Naive thymus-derived CD4-positive, alpha-beta T cell (primary cell): ENCODE data around the gene STXBP2. TPM values are rescaled to one million over a fixed set of nuclear protein-coding genes. Genes with fewer than 3 reads are reported as not detected.

ENCODE experiments used
- ATAC-seq: fragments of 150-1000 bp; cut with Tn5 transposase; 2 replicates; pipeline ENCODE4 v1.10.0; 2021; ENCODE audit warnings: mild to moderate bottlenecking, moderate library complexity
- CTCF ChIA-PET: fragments of 350-600 bp; sonication (Branson Sonifier 250); formaldehyde crosslinking; loops from one replicate; lab custom pipeline; 2021; ENCODE audit warnings: antibody characterized with exemption; lab: Charles Lee
- POLR2A ChIA-PET: fragments of 350-600 bp; sonication (Branson Sonifier 250); formaldehyde crosslinking; loops from one replicate; lab custom pipeline; 2021; ENCODE audit warnings: antibody characterized with exemption, inconsistent platforms; lab: Charles Lee
- DNase-seq, 9 donors: peaks; one replicate each; pipeline versions ENCODE4 v3.0.0 to v3.0.0-alpha.2; 2020 to 2022; ENCODE audit warnings: mixed read lengths in 1 of 9
- H3K27ac ChIP-seq: one replicate; pipeline ENCODE4 v1.7.0; 2013; ENCODE audit warnings: mild to moderate bottlenecking, low read depth, low read length, moderate library complexity
- H3K27me3 ChIP-seq, 2 donors: one replicate each; pipeline ENCODE4 v1.7.0; 2013; ENCODE audit warnings: low read length in 2 of 2, mild to moderate bottlenecking in 2 of 2, moderate library complexity in 2 of 2; ENCODE audit not compliant: control insufficient read depth in 2 of 2, insufficient read depth in 2 of 2
- H3K36me3 ChIP-seq, 3 experiments: 1 replicate in 2 of 3; 2 replicates in 1 of 3; pipeline ENCODE4 v1.7.0; 2013; ENCODE audit warnings: low read length in 3 of 3, mild to moderate bottlenecking in 3 of 3, moderate library complexity in 1 of 3; ENCODE audit not compliant: insufficient read depth in 3 of 3, control insufficient read depth in 2 of 3
- H3K4me1 ChIP-seq, 2 donors: one replicate each; pipeline ENCODE4 v1.7.0; 2013; ENCODE audit warnings: low read length in 2 of 2, mild to moderate bottlenecking in 2 of 2, moderate library complexity in 1 of 2; ENCODE audit not compliant: control insufficient read depth in 2 of 2, insufficient read depth in 2 of 2
- H3K4me3 ChIP-seq: 2 replicates; pipeline ENCODE4 v1.7.0; 2013; ENCODE audit warnings: mild to moderate bottlenecking, low read length
- H3K9me3 ChIP-seq, 3 experiments: 1 replicate in 2 of 3; 2 replicates in 1 of 3; pipeline ENCODE4 v1.7.0; 2013; ENCODE audit warnings: low read length in 3 of 3; ENCODE audit not compliant: control insufficient read depth in 2 of 3
- H3K27ac Mint-ChIP-seq, 9 donors: one replicate each; pipeline ENCODE4 v1.8.0; 2020 to 2022; ENCODE audit warnings: mixed read lengths in 9 of 9, mild to moderate bottlenecking in 8 of 9, moderate library complexity in 5 of 9, inconsistent platforms in 2 of 9
- H3K27me3 Mint-ChIP-seq, 5 donors: one replicate each; pipeline ENCODE4 v1.8.0; 2021 to 2022; ENCODE audit warnings: mixed read lengths in 5 of 5, mild to moderate bottlenecking in 1 of 5
- H3K36me3 Mint-ChIP-seq, 5 donors: one replicate each; pipeline ENCODE4 v1.8.0; 2020 to 2022; ENCODE audit warnings: mixed read lengths in 5 of 5, mild to moderate bottlenecking in 3 of 5, inconsistent platforms in 1 of 5
- H3K4me1 Mint-ChIP-seq, 7 donors: one replicate each; pipeline ENCODE4 v1.8.0; 2020 to 2022; ENCODE audit warnings: mixed read lengths in 7 of 7, mild to moderate bottlenecking in 3 of 7, inconsistent platforms in 1 of 7
- H3K4me3 Mint-ChIP-seq, 10 donors: one replicate each; pipeline ENCODE4 v1.8.0; 2020 to 2022; ENCODE audit warnings: mild to moderate bottlenecking in 10 of 10, mixed read lengths in 10 of 10, moderate library complexity in 6 of 10, inconsistent platforms in 2 of 10
- H3K9me3 Mint-ChIP-seq, 11 donors: one replicate each; pipeline ENCODE4 v1.8.0; 2020 to 2022; ENCODE audit warnings: mixed read lengths in 11 of 11, mild to moderate bottlenecking in 4 of 11, inconsistent platforms in 1 of 11, moderate library complexity in 1 of 11
- intact Hi-C, 2 donors: fragments of 100-400 bp; cut with micrococcal nuclease; formaldehyde crosslinking; loops; one replicate each; pipeline ENCODE4 v1.15.1; 2023
- polyA plus RNA-seq, 2 donors: library from polyadenylated mRNA; unstranded; fragments of 300-500 nt; fragmentation: Illumina TruSeq; gene quantifications; one replicate each; pipeline ENCODE4 v1.2.3, GENCODE V29; 2021
- total RNA-seq, 6 experiments: library from RNA in 5 of 6; stranded (reverse) in 5 of 6; gene quantifications; 1 replicate in 5 of 6; 2 replicates in 1 of 6; pipeline ENCODE4 v1.2.3 and lab custom pipeline; 2021 to 2026

STXBP2 gene
- total and polyA plus RNA-seq, 7 experiments from 2014 or later, result 52.8 to 411 (median 176) TPM

DNA sequence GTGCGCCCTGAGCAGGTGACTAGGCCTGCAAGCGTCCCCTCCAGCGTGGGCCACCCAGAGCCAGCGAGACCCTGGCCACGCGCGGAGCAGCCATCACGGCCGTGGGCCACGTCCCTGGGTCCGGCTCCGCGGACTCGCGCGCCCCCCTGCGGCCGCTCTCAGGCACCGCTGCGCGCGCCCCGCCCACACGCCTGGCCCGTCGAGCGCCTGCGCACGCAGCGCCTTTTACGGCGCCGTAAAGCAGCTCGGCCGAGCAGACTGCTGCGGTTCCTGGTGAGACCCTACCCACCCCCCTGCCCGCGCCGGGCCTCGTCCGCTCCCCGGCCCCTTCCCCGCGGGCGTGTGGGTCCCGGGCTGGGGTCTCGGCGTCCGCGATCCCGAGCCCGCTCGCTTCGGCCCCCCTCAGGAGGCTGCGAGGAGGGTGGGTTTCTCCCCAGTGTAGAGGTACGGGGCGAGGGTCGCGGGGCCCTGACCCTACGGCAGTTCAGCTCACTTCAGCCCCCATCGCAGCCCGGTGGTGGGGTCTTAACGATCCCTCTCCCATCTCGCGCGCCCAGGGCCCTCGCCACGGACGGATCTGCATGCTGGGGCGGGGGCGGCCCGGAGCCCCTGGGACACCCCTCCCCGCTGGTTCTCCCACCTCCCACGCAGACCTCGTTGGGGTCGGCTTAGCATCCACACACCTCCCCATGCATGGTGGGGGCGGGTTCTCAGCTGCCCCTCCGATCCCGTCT, 43.9 kb downstream of the STXBP2 start, which contains the start of gene TRAPPC5:
Gene TRAPPC5 (plus strand): TSS at position 228 of the 734 bp plus-strand sequence. CDS start 1,421 bp downstream, outside the sequence.
- ChIA-PET CTCF (interaction anchor here (0.6 to 3.2 kb wide), 28 partner anchors 10 to 151 kb away, joined by 3 to 55 read pairs (median 4); partner anchors contain the start of gene STXBP2), POLR2A (interaction anchor here (0.6 to 2.2 kb wide), 15 partner anchors 17 to 190 kb away, joined by 3 to 16 read pairs (median 5); partner anchors contain the start of genes CLEC4G, FCER2, PET100 and XAB2)
- Mint-ChIP-seq H3K4me1 (peaks cover 20 to 59% (median 46%) of the 10 kb centered on the region in 7 donors), H3K27me3 (peaks cover 3 to 22% (median 8%) of the 10 kb centered on the region in 5 donors), H3K27ac (peak within 1 kb of the TSS; percentile 54 to 95 (median 93)), H3K36me3 (peaks cover 0 to 13% (median 0%) of the 10 kb centered on the region in 5 donors), H3K4me3 (peak within 1 kb of the TSS; percentile 83 to 96 (median 91)), H3K9me3 (peaks cover 0 to 2% (median 0%) of the 10 kb centered on the region in 11 donors)
- no peaks in the 10 kb centered on the region for H3K9me3 ChIP-seq
- DNase-seq (peak; percentile 80 to 95 (median 89)), ATAC-seq (peak; percentile 86)
- peaks cover 26 to 32% of the 10 kb centered on the region in 2 donors for H3K4me1 ChIP-seq
- intact Hi-C loops, result loop anchor here (1.0 to 2.0 kb wide), 14 partner anchors 25 to 582 kb away; partner anchors contain the start of genes PET100 (in 2 of the 2), XAB2 (in 2 of the 2), MAP2K7 (in 1 of the 2) and PNPLA6 (in 1 of the 2)
- H3K27me3 ChIP-seq, result peaks cover 0 to 6% of the 10 kb centered on the region in 2 donors
- H3K4me3 ChIP-seq, result peak within 1 kb of the TSS; percentile 84
- peak within 1 kb of the TSS; percentile 91 for H3K27ac ChIP-seq
- H3K36me3 ChIP-seq, result peaks cover 0 to 36% (median 0%) of the 10 kb centered on the region in 3 experiments

DNA sequence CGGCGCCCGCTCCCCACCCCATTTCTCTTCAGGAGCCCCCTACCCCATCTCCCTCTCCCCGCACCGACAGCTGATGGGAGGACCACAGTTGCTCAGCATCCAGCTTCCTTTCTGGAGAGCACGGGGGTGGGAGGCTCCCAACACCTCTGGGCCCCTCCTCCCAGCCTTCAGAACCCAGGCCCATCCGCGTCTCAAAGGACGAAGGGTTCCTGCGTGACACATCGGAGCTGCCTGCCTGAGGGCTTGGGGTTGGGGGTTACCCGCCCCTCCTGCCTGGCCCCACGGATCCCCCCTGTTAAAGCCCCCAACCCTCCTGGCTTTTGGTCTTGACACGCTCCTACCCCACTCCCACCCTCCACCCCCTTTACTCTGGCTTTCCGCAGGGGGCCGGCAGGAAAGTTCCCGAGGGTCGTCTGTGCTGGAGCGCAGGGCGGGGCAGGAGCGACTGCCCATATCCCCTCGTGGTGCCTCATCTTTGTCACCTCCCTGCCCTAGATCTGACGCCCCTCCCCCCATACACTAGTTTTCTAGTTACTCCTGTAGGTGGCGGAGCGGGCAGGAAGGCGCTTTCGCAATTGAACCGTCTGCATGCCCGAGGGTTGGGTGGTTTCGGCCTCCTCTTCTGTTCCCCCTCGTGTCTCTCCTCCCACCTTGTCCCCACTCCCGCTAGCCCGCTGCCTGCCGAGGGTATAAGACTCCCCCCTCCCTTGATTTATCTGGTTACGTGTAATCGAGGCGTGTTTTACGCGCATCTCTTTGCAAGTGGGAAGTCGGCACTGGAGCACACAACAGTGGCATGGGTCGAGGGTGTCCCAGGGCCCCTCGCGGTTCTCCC, 44.6 kb downstream of the STXBP2 start:
- peaks cover 0 to 16% (median 5%) of the 10 kb centered on the region in 5 donors for H3K27me3 Mint-ChIP-seq
- H3K9me3 Mint-ChIP-seq, result peaks cover 0 to 2% (median 0%) of the 10 kb centered on the region in 11 donors
- peaks cover 14 to 51% (median 42%) of the 10 kb centered on the region in 7 donors for H3K4me1 Mint-ChIP-seq
- intact Hi-C loops, result loop anchor here (1.0 to 2.0 kb wide), 10 partner anchors 24 to 583 kb away; partner anchors contain the start of genes PET100 (in 2 of the 2), XAB2 (in 2 of the 2), MAP2K7 (in 1 of the 2) and PNPLA6 (in 1 of the 2)
- no peaks in the 10 kb centered on the region for H3K27me3 ChIP-seq
- ChIA-PET POLR2A (interaction anchor here (0.6 to 2.2 kb wide), 16 partner anchors 16 to 191 kb away, joined by 3 to 16 read pairs (median 4); partner anchors contain the start of genes CLEC4G, FCER2, PET100 and XAB2), CTCF (interaction anchor here (0.6 to 3.2 kb wide), 27 partner anchors 11 to 150 kb away, joined by 3 to 55 read pairs (median 4); partner anchors contain the start of gene STXBP2)
- H3K4me3 Mint-ChIP-seq, result peak overlapping the region; percentile 83 to 96 (median 91)
- peaks cover 0 to 13% (median 0%) of the 10 kb centered on the region in 5 donors for H3K36me3 Mint-ChIP-seq
- H3K4me1 ChIP-seq, result peaks cover 25 to 28% of the 10 kb centered on the region in 2 donors
- H3K9me3 ChIP-seq, result no peaks in the 10 kb centered on the region
- H3K27ac Mint-ChIP-seq, result peak overlapping the region; percentile 54 to 95 (median 93)
- H3K27ac ChIP-seq, result peak overlapping the region; percentile 91
- peak; percentile 71 for ATAC-seq
- H3K36me3 ChIP-seq, result peaks cover 0 to 38% (median 0%) of the 10 kb centered on the region in 3 experiments
- DNase-seq, result peak; percentile 60 to 90 (median 85)
- H3K4me3 ChIP-seq, result peak overlapping the region; percentile 84

DNA sequence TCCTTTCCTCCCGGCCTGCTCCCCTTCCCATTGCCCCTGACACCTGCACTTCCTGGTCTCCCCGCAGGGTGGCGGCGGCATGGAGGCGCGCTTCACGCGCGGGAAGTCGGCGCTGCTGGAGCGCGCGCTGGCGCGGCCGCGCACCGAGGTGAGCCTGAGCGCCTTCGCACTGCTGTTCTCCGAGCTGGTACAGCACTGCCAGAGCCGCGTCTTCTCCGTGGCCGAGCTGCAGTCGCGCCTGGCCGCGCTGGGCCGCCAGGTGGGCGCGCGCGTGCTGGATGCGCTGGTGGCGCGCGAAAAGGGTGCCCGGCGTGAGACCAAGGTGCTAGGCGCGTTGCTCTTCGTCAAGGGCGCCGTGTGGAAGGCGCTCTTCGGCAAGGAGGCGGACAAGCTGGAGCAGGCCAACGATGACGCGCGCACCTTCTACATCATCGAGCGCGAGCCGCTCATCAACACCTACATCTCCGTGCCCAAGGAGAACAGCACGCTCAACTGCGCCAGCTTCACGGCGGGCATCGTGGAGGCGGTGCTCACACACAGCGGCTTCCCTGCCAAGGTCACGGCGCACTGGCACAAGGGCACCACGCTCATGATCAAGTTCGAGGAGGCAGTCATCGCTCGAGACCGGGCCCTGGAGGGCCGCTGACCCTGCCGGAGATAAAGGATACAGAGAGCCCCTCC, 45.4 kb downstream of the STXBP2 start:
- Mint-ChIP-seq H3K27me3 (peaks cover 0 to 10% (median 0%) of the 10 kb centered on the region in 5 donors), H3K27ac (peak overlapping the region; percentile 58 to 95 (median 85)), H3K36me3 (peaks cover 0 to 13% (median 0%) of the 10 kb centered on the region in 5 donors), H3K9me3 (peaks cover 0 to 2% (median 0%) of the 10 kb centered on the region in 11 donors), H3K4me3 (peak overlapping the region; percentile 83 to 96 (median 91)), H3K4me1 (peaks cover 8 to 43% (median 35%) of the 10 kb centered on the region in 7 donors)
- ATAC-seq (no peak), DNase-seq (no peak)
- intact Hi-C loops, result no loop called here
- POLR2A ChIA-PET, result interaction anchor here (1.1 to 2.2 kb wide), 2 partner anchors 23 to 26 kb away, joined by 4 to 10 read pairs; no protein-coding TSS in a partner anchor
- Histone ChIP-seq H3K4me3 (peak overlapping the region; percentile 84), H3K27ac (peak overlapping the region; percentile 91), H3K36me3 (peaks cover 0 to 38% (median 0%) of the 10 kb centered on the region in 3 experiments), H3K27me3 (no peaks in the 10 kb centered on the region), H3K4me1 (peaks cover 22 to 23% of the 10 kb centered on the region in 2 donors), H3K9me3 (no peaks in the 10 kb centered on the region)
- CTCF ChIA-PET, result interaction anchor here (3.2 kb wide), 1 partner anchor 118 kb away, joined by 55 read pairs; no protein-coding TSS in a partner anchor

DNA sequence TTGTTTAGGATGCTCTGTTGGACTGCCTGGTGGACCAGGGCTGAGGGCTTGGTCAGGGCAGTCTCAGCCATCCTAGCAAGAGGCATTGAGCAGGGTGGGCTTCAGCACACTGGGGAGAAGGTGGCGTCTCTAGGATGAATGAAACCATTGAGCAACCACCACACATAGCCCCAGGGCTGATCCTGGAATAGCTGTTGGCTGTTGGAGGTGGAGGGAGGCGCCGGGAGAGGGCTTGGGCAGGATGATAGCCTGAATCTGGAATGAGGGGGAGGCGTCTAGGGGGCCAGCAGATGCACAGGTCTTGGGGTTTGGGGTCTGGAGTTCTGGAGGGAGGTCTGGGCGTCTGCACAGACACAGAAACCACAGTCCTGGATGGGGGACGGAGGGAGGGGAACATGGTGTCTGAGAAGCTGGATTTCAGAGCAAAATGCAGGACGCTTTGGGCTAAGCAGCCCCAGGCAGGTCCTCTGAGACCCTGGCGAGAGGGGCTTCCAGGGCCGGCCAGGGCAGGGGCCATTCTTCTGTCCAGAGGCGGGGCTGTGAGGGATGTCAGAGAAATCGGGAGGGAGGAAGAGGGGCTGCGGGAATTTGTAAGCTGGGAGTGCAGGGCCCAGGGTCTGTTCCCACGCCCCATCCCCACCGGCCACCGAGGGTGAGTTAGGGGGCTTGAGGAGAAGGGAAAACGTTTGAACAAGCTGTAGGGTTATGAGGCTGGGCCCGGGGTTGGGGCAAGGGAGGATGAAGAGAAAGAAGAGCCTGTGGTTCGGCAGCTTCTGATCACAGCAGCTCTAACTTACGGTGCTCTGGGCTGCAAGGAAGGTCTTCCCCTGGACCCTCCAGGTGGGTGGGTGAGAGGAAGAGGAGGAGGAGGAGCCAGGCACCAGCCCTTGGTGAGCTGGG, 48.9 kb downstream of the STXBP2 start:
- DNase-seq (no peak), ATAC-seq (no peak)
- no peak overlapping the region for H3K27ac ChIP-seq
- H3K4me3 ChIP-seq, result no peak overlapping the region
- intact Hi-C loops, result no loop called here
- Mint-ChIP-seq H3K4me1 (peaks cover 0 to 30% (median 11%) of the 10 kb centered on the region in 7 donors), H3K4me3 (no peak overlapping the region), H3K9me3 (no peaks in the 10 kb centered on the region), H3K27ac (peak overlapping the region in 3 of 9 donors; percentile 36 to 73 (median 55)), H3K36me3 (peaks cover 0 to 13% (median 0%) of the 10 kb centered on the region in 5 donors), H3K27me3 (no peaks in the 10 kb centered on the region)
- no peaks in the 10 kb centered on the region for H3K27me3 ChIP-seq
- peaks cover 0 to 37% (median 0%) of the 10 kb centered on the region in 3 experiments for H3K36me3 ChIP-seq
- ChIA-PET CTCF (interaction anchor here (0.7 to 1.5 kb wide), 2 partner anchors 13 to 114 kb away, joined by 5 to 7 read pairs; no protein-coding TSS in a partner anchor), POLR2A (interaction anchor here (0.6 to 2.7 kb wide), 6 partner anchors 13 to 234 kb away, joined by 4 to 9 read pairs (median 5); partner anchors contain the start of genes PET100 and SNAPC2)
- no peaks in the 10 kb centered on the region for H3K9me3 ChIP-seq
- H3K4me1 ChIP-seq, result peaks cover 6 to 12% of the 10 kb centered on the region in 2 donors

GRCh38 chr19:7687177-7687576, 50.3 kb downstream of the STXBP2 start:
- Histone ChIP-seq H3K4me3 (no peak overlapping the region), H3K4me1 (peaks cover 2 to 10% of the 10 kb centered on the region in 2 donors), H3K27me3 (no peaks in the 10 kb centered on the region), H3K27ac (no peak overlapping the region), H3K36me3 (peaks cover 0 to 31% (median 0%) of the 10 kb centered on the region in 3 experiments), H3K9me3 (no peaks in the 10 kb centered on the region)
- Mint-ChIP-seq H3K4me1 (peaks cover 0 to 23% (median 6%) of the 10 kb centered on the region in 7 donors), H3K36me3 (peaks cover 0 to 11% (median 0%) of the 10 kb centered on the region in 5 donors), H3K27me3 (no peaks in the 10 kb centered on the region), H3K27ac (peak overlapping the region in 2 of 9 donors; percentile 22 to 49), H3K9me3 (no peaks in the 10 kb centered on the region), H3K4me3 (no peak overlapping the region)
- CTCF ChIA-PET, result interaction anchor here (0.6 kb wide), 1 partner anchor 785 kb away, joined by 4 read pairs; no protein-coding TSS in a partner anchor
- POLR2A ChIA-PET, result interaction anchor here (0.6 to 2.7 kb wide), 2 partner anchors 12 to 177 kb away, joined by 4 to 9 read pairs; no protein-coding TSS in a partner anchor
- DNase-seq, result no peak
- intact Hi-C loops, result no loop called here
- no peak for ATAC-seq
